B cell (primary cell): ENCODE measurements around the gene PIM1. TPM values are rescaled to one million over a fixed set of nuclear protein-coding genes. Genes with fewer than 3 reads are reported as not detected.

Source experiments
- ATAC-seq: fragments of 200-7000 bp; cut with Tn5 transposase; one replicate; pipeline ENCODE4 v1.10.0; 2021; ENCODE audit warnings: low read depth, mild to moderate bottlenecking, moderate number of reproducible peaks, moderate library complexity
- CTCF ChIA-PET: fragments of 350-600 bp; sonication (Branson Sonifier 250); formaldehyde crosslinking; loops from one replicate; lab custom pipeline; 2021; ENCODE audit warnings: antibody characterized with exemption, inconsistent platforms; lab: Charles Lee
- POLR2A ChIA-PET: fragments of 350-600 bp; sonication (Branson Sonifier 250); formaldehyde crosslinking; loops from one replicate; lab custom pipeline; 2021; ENCODE audit warnings: antibody characterized with exemption; lab: Charles Lee
- DNase-seq: peaks from one replicate; pipeline ENCODE4 v3.0.0; 2013
- H2AFZ ChIP-seq: 2 replicates; pipeline ENCODE4 v1.6.1; 2012; ENCODE audit warnings: mild to moderate bottlenecking, low read depth, low read length; ENCODE audit not compliant: insufficient read depth, poor library complexity, severe bottlenecking
- H3K27ac ChIP-seq, 2 donors: 1 replicate in 1 of 2; 2 replicates in 1 of 2; pipeline ENCODE4 v1.5.1; 2012 to 2013; ENCODE audit warnings: low read length in 2 of 2, mild to moderate bottlenecking in 2 of 2, moderate library complexity in 1 of 2
- H3K27me3 ChIP-seq, 4 experiments: fragments of 200-600 bp in 1 of 4; sonication (generic) in 1 of 4; replicated peaks in 1 of 4; 1 replicate in 2 of 4; 2 replicates in 2 of 4; pipeline versions ENCODE4 v1.6.1 to v1.7.0; 2013 to 2016; ENCODE audit warnings: low read length in 3 of 4, mild to moderate bottlenecking in 2 of 4, mixed read lengths in 1 of 4, moderate library complexity in 1 of 4; ENCODE audit not compliant: insufficient read depth in 4 of 4, control insufficient read depth in 3 of 4; ENCODE audit errors: control extremely low read depth in 1 of 4
- H3K36me3 ChIP-seq, 2 experiments: replicated peaks in 1 of 2; 1 replicate in 1 of 2; 2 replicates in 1 of 2; pipeline versions ENCODE4 v1.6.1 to v1.7.1; 2013; ENCODE audit warnings: low read length in 1 of 2; ENCODE audit not compliant: insufficient read depth in 2 of 2, control insufficient read depth in 1 of 2; ENCODE audit errors: control extremely low read depth in 1 of 2, extremely low read depth in 1 of 2
- H3K4me1 ChIP-seq, 2 donors: fragments of 200-600 bp in 1 of 2; sonication (generic) in 1 of 2; 1 replicate in 1 of 2; 2 replicates in 1 of 2; pipeline versions ENCODE4 v1.5.1 to v1.6.1; 2013 to 2017; ENCODE audit warnings: low read length in 2 of 2; ENCODE audit not compliant: control insufficient read depth in 2 of 2, insufficient read depth in 2 of 2
- H3K4me2 ChIP-seq: replicated peaks from 2 replicates; pipeline ENCODE3; 2012; ENCODE audit warnings: mild to moderate bottlenecking, low read depth, low read length; ENCODE audit not compliant: poor library complexity, severe bottlenecking
- H3K4me3 ChIP-seq, 5 experiments: fragments of 200-600 bp in 1 of 5; sonication (generic) in 1 of 5; 1 replicate in 3 of 5; 2 replicates in 2 of 5; pipeline versions ENCODE4 v1.5.1 to v1.7.0; 2011 to 2016; ENCODE audit warnings: low read length in 4 of 5, mild to moderate bottlenecking in 4 of 5, low read depth in 2 of 5, control low read depth in 1 of 5, moderate library complexity in 1 of 5; ENCODE audit not compliant: insufficient read depth in 1 of 5; ENCODE audit errors: control extremely low read depth in 1 of 5, extremely low read depth in 1 of 5
- H3K79me2 ChIP-seq: fragments of 200-600 bp; sonication (generic); one replicate; pipeline ENCODE4 v1.6.0; 2016; ENCODE audit warnings: low read length; ENCODE audit not compliant: control insufficient read depth, insufficient read depth
- H3K9ac ChIP-seq: fragments of 200-600 bp; sonication (generic); 2 replicates; pipeline ENCODE4 v1.6.1; 2017; ENCODE audit warnings: mild to moderate bottlenecking, low read length, moderate library complexity
- H3K9me3 ChIP-seq, 3 donors: one replicate each; pipeline versions ENCODE4 v1.6.1 to v1.7.1; 2013; ENCODE audit warnings: low read length in 2 of 3; ENCODE audit not compliant: control insufficient read depth in 2 of 3, insufficient read depth in 1 of 3; ENCODE audit errors: control extremely low read depth in 1 of 3
- H4K20me1 ChIP-seq: 2 replicates; pipeline ENCODE4 v1.6.0; 2012; ENCODE audit warnings: mild to moderate bottlenecking, low read length; ENCODE audit not compliant: insufficient read depth, control insufficient read depth, poor library complexity, severe bottlenecking
- H3K27ac Mint-ChIP-seq: one replicate; pipeline ENCODE4 v1.8.0; 2021; ENCODE audit warnings: mixed read lengths
- H3K27me3 Mint-ChIP-seq: one replicate; pipeline ENCODE4 v1.8.0; 2021; ENCODE audit warnings: mixed read lengths
- H3K4me1 Mint-ChIP-seq: one replicate; pipeline ENCODE4 v1.8.0; 2021; ENCODE audit warnings: mixed read lengths
- H3K4me3 Mint-ChIP-seq: one replicate; pipeline ENCODE4 v1.8.0; 2021; ENCODE audit warnings: mixed read lengths
- H3K9me3 Mint-ChIP-seq: one replicate; pipeline ENCODE4 v1.8.0; 2022; ENCODE audit warnings: mixed read lengths; ENCODE audit not compliant: insufficient read depth
- CTCF ChIP-seq: fragments of 200-600 bp; IDR thresholded peaks from one replicate; pipeline ENCODE4 v1.8.0; 2022; ENCODE audit warnings: antibody characterized with exemption, mild to moderate bottlenecking
- EZH2 ChIP-seq: IDR thresholded peaks from 2 replicates; pipeline ENCODE4 v1.6.1; 2012; ENCODE audit warnings: borderline replicate concordance, low read depth, mild to moderate bottlenecking, moderate library complexity, low read length; ENCODE audit not compliant: insufficient read depth, poor library complexity, severe bottlenecking
- WGBS: methylation state at CpG from one replicate; pipeline ENCODE4 v1.1.5; 2013; ENCODE audit warnings: missing lambda C conversion rate; ENCODE audit not compliant: insufficient coverage; 5-methylcytosine and 5-hydroxymethylcytosine counted together
- intact Hi-C: fragments of 100-400 bp; cut with micrococcal nuclease; formaldehyde crosslinking; loops from one replicate; pipeline ENCODE4 v1.10.0; 2022
- polyA plus RNA-seq: library from polyadenylated mRNA; depleted of rRNA; stranded (reverse); fragments of >200 nt; gene quantifications from 2 replicates; pipeline ENCODE4 v1.2.3, GENCODE V29; 2012
- total RNA-seq, 2 donors: library from RNA; stranded (reverse); fragments of 120-200 nt in 1 of 2; gene quantifications; 1 replicate in 1 of 2; 2 replicates in 1 of 2; pipeline versions ENCODE4 v1.2.3 to v1.2.4, GENCODE V29; 2013 to 2022

Gene PIM1
- total and polyA plus RNA-seq, 2 donors (not counting 1 experiment from before 2014, with no cell fraction given) = 13.6 to 102 TPM

- no peaks in the 10 kb centered on the region for H3K36me3 ChIP-seq
- ChIA-PET POLR2A (interaction anchor here (0.6 kb wide), 1 partner anchor 190 kb away, joined by 3 read pairs; no protein-coding TSS in a partner anchor), CTCF (interaction anchor here (1.0 to 1.8 kb wide), 4 partner anchors 12 to 245 kb away, joined by 3 to 6 read pairs (median 4); no protein-coding TSS in a partner anchor)
- H3K9ac ChIP-seq = peak overlapping the region; percentile 66
- under 1% methylated on average over 39 of the region's 39 CpGs for WGBS
- peak overlapping the region; percentile 38 to 86 (median 69) for H3K4me3 ChIP-seq
- H3K27me3 ChIP-seq = no peaks in the 10 kb centered on the region
- Mint-ChIP-seq H3K27ac (no peak overlapping the region), H3K4me1 (peaks cover 11% of the 10 kb centered on the region), H3K9me3 (no peaks in the 10 kb centered on the region), H3K4me3 (peak overlapping the region; percentile 91), H3K27me3 (no peaks in the 10 kb centered on the region)
- H4K20me1 ChIP-seq = no peaks in the 10 kb centered on the region
- H3K79me2 ChIP-seq = no peaks in the 10 kb centered on the region
- peak; percentile 91 for ATAC-seq
- H3K4me2 ChIP-seq = peak overlapping the region; percentile 88
- H3K27ac ChIP-seq = no peak overlapping the region
- H2AFZ ChIP-seq = peak overlapping the region; percentile 77
- intact Hi-C loops = loop anchor here (1.0 to 2.0 kb wide), 2 partner anchors 14 to 34 kb away; partner anchors contain the start of gene TBC1D22B
- H3K9me3 ChIP-seq = no peaks in the 10 kb centered on the region
- peak; percentile 73 for DNase-seq
- peaks cover 5 to 12% of the 10 kb centered on the region in 2 donors for H3K4me1 ChIP-seq
- TF ChIP-seq CTCF = no peak
- no peak for TF ChIP-seq EZH2
Observed at GRCh38 chr6:37222125-37222967, 52.4 kb downstream of the PIM1 start.

GRCh38 chr6:37222992-37223391 is 53.0 kb downstream of the PIM1 start:
- ChIA-PET CTCF (interaction anchor here (1.5 kb wide), 1 partner anchor 245 kb away, joined by 5 read pairs; no protein-coding TSS in a partner anchor), POLR2A (interaction anchor here (0.6 kb wide), 1 partner anchor 190 kb away, joined by 3 read pairs; no protein-coding TSS in a partner anchor)
- H3K27ac Mint-ChIP-seq = no peak overlapping the region
- Histone ChIP-seq H3K4me1 (peaks cover 5 to 12% of the 10 kb centered on the region in 2 donors), H3K9ac (peak overlapping the region; percentile 66), H3K4me3 (peak overlapping the region in 4 of 5 experiments; percentile 68 to 86 (median 72)), H3K27ac (no peak overlapping the region), H4K20me1 (no peaks in the 10 kb centered on the region), H3K9me3 (no peaks in the 10 kb centered on the region), H3K36me3 (no peaks in the 10 kb centered on the region), H2AFZ (peak overlapping the region; percentile 77), H3K27me3 (no peaks in the 10 kb centered on the region), H3K79me2 (no peaks in the 10 kb centered on the region), H3K4me2 (peak overlapping the region; percentile 88)
- DNase-seq = no peak
- peak overlapping the region; percentile 91 for H3K4me3 Mint-ChIP-seq
- no peak for ATAC-seq
- intact Hi-C loops = loop anchor here (1.0 to 2.0 kb wide), 2 partner anchors 15 to 34 kb away; partner anchors contain the start of gene TBC1D22B
- H3K27me3 Mint-ChIP-seq = no peaks in the 10 kb centered on the region
- no peaks in the 10 kb centered on the region for H3K9me3 Mint-ChIP-seq
- no peak for TF ChIP-seq CTCF
- no peak for TF ChIP-seq EZH2
- peaks cover 11% of the 10 kb centered on the region for H3K4me1 Mint-ChIP-seq
